DND-41 (cell line): ENCODE measurements around the gene SAMD10.

Experiments used
- EZH2 ChIP-seq: IDR thresholded peaks from 3 replicates; pipeline ENCODE4 v1.6.1; 2012; ENCODE audit warnings: borderline replicate concordance, low read depth, mild to moderate bottlenecking, moderate library complexity, low read length, inconsistent platforms; ENCODE audit not compliant: severe bottlenecking
- TF ChIP-seq, protein P1 (sequence below): IDR thresholded peaks from 2 replicates; pipeline ENCODE4 v1.5.1; 2012; ENCODE audit warnings: borderline replicate concordance, low read length, moderate library complexity, mild to moderate bottlenecking; ENCODE audit not compliant: poor library complexity, severe bottlenecking; ENCODE audit errors: extremely low read depth

DNA sequence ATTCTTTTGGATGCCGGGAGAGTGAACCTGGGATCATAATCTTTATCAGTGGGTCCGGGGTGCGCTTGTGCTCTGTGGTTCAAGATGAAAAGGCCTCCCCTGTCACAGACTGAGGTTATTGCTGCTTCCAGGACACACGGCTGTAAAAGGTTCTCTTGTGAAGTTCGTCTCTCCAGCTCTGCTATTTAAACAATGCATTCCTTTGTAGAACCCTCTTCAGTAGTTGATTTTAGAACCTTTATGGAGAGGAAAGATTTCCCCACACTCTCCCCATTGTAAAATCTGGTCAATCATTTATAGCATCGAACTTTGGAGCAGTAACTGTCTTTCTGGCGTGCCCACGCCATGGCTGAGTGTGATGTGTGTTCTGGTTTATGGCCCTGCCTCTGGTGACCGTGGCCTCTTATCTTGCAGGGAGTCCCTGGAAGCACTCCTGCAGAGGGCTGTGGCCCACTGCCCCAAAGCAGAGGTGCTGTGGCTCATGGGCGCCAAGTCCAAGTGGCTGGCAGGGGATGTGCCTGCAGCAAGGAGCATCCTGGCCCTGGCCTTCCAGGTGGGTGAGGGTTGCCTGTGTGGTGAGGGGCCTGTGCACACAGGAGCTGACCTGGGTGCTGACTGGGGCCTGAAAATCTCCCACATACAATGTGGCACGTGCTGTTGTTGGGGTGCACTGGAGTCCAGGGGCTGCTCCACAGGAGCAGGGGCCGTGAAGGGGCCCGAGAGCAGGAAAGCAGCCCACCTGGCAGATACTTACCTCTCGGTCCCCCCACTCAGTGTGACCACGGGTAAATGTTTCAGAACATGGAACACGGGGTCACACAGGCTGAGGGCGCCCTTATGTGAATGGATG lies 44.9 kb upstream of the SAMD10 start:
- TF ChIP-seq, protein P1, sequence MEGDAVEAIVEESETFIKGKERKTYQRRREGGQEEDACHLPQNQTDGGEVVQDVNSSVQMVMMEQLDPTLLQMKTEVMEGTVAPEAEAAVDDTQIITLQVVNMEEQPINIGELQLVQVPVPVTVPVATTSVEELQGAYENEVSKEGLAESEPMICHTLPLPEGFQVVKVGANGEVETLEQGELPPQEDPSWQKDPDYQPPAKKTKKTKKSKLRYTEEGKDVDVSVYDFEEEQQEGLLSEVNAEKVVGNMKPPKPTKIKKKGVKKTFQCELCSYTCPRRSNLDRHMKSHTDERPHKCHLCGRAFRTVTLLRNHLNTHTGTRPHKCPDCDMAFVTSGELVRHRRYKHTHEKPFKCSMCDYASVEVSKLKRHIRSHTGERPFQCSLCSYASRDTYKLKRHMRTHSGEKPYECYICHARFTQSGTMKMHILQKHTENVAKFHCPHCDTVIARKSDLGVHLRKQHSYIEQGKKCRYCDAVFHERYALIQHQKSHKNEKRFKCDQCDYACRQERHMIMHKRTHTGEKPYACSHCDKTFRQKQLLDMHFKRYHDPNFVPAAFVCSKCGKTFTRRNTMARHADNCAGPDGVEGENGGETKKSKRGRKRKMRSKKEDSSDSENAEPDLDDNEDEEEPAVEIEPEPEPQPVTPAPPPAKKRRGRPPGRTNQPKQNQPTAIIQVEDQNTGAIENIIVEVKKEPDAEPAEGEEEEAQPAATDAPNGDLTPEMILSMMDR = no peak
- TF ChIP-seq EZH2 = no peak
